Measurements from ENCODE around the gene RNF17.
"Not testable (repeated sequence)": the region's sequence is repeated elsewhere in the genome, so short reads cannot be mapped to it uniquely, and the experiment has no call there.

RNF17 gene, protein sequence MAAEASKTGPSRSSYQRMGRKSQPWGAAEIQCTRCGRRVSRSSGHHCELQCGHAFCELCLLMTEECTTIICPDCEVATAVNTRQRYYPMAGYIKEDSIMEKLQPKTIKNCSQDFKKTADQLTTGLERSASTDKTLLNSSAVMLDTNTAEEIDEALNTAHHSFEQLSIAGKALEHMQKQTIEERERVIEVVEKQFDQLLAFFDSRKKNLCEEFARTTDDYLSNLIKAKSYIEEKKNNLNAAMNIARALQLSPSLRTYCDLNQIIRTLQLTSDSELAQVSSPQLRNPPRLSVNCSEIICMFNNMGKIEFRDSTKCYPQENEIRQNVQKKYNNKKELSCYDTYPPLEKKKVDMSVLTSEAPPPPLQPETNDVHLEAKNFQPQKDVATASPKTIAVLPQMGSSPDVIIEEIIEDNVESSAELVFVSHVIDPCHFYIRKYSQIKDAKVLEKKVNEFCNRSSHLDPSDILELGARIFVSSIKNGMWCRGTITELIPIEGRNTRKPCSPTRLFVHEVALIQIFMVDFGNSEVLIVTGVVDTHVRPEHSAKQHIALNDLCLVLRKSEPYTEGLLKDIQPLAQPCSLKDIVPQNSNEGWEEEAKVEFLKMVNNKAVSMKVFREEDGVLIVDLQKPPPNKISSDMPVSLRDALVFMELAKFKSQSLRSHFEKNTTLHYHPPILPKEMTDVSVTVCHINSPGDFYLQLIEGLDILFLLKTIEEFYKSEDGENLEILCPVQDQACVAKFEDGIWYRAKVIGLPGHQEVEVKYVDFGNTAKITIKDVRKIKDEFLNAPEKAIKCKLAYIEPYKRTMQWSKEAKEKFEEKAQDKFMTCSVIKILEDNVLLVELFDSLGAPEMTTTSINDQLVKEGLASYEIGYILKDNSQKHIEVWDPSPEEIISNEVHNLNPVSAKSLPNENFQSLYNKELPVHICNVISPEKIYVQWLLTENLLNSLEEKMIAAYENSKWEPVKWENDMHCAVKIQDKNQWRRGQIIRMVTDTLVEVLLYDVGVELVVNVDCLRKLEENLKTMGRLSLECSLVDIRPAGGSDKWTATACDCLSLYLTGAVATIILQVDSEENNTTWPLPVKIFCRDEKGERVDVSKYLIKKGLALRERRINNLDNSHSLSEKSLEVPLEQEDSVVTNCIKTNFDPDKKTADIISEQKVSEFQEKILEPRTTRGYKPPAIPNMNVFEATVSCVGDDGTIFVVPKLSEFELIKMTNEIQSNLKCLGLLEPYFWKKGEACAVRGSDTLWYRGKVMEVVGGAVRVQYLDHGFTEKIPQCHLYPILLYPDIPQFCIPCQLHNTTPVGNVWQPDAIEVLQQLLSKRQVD (N-terminal part only)

DNA sequence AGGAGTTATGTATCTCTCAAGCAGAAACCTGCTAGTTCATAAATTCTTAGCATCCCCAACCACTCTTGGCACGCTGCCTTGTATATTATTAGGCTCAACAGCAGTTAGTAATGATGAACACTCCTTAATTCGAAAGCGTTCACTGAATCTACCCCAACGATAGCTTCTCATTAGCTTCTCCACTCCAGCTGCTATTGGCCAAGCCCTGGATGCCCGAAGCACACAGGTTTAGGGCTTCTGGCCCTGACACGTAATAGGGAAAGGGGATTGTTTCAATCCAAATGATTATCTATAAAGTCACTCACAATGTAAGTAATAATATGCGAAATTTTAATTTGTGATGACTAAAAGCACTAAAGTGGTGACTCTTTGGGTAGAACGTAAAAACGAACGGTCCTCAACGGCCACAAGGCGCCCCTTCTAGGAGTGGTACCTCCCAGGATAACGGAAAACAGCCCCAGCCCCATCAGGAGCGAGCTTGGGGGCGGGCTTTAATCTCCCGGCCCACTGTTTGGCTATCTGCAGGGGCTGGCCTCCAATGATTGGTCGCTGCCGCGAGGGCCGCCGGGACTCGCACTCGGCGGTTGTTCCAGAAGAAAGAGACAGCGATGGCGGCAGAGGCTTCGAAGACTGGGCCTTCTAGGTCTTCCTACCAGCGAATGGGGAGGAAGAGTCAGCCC, at the start of gene RNF17:
RNF17 (plus strand) TSS at position 574 of the 680 bp plus-strand sequence; CDS start at position 609, 35 bp downstream.
- DNase-seq (ENCODE audit: low spot score) = no peak

DNA sequence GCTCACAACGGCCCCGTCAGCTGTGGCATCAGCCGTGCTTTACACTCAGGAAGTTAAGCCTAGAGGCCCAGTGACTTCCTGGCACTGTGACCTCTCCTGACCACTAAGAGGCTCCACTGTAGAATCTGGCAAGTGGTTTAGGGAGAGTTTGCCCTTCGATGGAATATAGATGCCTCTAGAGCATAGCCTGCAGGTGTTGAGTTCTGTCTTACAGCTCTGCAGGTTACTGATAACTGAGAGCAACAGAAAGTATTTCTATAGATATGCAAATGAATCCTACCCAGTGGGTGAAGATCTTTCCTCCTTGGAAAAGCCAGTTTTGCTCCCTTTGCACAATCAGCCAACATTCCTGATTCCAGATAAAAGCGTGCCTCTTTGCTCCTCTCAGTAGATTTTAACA, 48.0 kb upstream of the RNF17 start:
- DNase-seq (ENCODE audit: low spot score) = no peak

DNA sequence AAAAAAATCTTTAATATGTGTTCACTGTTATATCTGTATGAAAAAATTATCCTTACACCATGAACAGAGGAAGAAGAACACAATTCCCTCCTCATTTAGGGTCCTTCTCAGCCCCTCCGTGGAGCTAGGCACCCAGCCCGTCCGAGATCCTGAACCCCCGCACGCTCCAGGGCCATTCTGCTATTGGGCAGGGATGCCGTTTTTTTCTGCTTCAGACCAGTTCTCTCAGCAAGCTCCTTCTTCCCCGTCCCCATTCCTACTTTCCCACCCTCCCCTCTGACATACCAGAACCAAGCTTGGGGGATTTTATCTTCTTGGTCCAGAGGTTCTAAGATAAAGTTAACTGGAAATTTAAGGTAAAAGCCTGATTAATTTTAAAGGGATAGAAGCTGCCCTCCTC, 47.5 kb upstream of the RNF17 start:
- DNase-seq (ENCODE audit: low spot score) = no peak

DNA sequence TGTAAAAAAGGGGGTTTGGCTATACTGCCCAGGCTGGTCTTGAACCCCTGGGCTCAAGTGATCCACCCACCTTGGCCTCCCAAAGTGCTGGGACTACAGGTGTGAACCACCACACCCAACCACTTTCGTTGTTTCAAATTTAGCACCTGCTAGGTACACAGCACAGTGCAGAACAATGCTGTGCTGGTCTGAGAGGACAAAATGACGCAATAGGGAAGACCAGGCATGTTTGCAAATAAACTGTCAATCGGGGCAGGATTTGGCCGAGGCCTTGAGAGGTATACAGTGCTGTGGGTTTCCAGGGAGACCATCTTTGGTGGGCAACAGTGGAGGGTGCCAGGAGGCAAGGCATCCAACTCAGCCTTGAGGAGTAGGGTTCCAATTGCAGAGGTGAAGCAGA, 46.8 kb upstream of the RNF17 start:
- no peak for DNase-seq (ENCODE audit: low spot score)

DNA sequence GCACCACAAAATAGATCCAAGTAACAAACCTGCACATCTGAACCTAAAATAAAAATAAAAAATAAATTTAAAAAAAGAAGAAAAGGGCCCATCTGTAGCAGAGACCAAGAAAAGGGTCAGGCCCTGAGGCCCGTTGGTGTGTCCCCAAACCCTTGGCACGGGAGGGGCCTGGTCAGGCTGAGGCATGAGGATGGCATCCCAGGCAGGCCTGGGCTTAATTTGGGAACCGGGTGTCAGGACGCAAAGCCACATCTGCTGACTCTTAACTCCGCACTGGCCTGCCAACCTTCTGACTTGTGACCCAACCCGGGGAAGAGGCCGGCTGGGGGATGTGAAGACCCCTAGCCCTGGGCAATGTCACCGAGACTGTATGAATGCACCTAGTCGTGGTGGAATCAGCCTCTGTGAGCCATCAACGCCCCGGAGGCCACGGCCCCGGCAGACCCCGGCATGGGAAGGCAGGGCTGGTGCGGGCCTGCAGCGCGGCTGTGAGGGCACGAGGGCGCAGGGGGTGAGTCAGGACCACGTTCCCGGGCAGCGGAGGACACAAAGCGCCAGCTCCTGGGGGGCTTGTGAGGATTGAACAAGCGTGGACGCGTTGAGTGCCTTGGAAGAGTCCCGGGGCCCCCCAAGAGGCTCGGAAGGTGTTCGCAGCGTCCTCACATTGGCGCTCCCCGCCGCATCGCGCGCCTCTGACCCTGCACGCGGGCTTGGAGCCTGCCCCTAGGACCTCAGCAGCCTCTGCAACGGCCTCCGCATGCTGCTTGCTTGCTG, 45.6 kb upstream of the RNF17 start:
- no peak for DNase-seq (ENCODE audit: low spot score)

DNA sequence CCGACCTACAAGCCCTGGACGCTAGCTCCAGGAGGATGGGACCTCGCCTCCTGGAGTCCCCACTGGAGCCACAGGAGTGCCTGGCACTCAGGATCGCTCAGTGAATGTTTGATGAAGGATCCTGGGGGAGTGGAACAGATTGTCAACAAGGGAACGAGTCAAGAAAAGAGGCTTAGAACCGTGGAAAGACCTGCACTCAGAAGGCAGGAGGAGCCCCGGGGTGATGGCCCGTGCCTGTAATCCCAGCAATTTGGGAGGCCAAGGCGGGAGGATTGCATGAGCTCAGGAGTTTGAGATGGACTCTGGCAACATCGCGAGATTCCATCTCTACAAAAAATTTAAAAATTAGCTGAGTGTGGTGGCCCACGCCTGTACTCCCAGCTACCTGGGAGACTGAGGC, 44.8 kb upstream of the RNF17 start:
- DNase-seq (ENCODE audit: low spot score) = no peak

DNA sequence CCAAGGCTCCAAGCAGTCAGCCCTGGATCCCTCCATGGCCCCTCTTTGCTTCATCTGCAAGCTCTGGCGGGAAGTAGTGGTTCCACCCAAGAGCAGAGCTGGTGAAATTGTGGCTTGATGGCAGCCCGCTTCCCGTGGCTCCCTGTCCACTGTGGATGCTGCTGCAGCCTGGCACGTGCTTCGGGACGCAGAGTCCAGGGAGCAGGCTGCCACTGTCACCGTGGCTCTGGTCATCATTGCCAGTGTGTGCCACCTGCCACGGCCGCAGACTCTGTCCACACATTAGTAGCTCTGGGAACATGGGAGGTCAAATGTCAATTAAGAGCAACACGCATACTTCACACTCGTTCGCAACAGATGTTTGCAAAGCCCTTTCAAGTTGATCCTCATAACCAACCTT, 40.8 kb upstream of the RNF17 start:
- DNase-seq (ENCODE audit: low spot score) = no peak

DNA sequence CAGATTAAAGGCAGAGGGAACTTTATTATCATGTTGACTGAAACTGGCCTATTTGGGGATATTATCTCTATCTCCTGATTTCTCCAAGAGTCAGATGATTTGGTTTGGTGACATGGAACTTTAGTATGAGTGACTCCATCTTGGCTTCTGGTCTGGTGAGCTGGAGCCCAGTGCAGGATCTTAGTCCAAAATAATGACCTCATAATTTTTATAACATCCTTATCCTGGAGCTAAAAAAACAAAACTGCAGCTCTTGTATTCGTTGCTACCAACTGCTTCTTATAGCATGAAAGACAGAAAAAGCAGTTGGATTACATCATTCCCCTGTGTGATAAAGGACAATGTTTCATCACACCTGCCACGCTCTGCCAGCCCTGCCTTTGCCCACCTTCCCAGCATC, 39.3 kb upstream of the RNF17 start:
- no peak for DNase-seq (ENCODE audit: low spot score)

DNA sequence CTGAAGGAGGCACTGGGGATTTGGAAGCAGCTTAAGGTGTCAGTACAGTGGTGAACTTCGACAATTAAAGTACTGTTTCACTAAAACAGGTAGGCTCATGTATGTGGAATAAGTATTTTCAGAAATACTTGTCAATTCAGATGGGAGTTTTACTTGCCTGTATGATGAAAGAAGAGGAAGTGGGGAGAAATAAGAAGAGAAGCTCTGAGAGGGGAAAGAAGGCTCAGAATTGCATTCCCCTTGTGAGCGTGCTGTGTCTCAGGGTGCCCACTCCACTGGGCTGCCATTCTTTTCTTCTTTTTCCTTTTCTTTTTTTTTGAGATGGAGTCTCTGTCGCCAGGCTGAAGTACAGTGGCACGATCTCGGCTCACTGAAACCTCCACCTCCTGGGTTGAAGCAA, 38.6 kb upstream of the RNF17 start:
- DNase-seq (ENCODE audit: low spot score) = no peak

DNA sequence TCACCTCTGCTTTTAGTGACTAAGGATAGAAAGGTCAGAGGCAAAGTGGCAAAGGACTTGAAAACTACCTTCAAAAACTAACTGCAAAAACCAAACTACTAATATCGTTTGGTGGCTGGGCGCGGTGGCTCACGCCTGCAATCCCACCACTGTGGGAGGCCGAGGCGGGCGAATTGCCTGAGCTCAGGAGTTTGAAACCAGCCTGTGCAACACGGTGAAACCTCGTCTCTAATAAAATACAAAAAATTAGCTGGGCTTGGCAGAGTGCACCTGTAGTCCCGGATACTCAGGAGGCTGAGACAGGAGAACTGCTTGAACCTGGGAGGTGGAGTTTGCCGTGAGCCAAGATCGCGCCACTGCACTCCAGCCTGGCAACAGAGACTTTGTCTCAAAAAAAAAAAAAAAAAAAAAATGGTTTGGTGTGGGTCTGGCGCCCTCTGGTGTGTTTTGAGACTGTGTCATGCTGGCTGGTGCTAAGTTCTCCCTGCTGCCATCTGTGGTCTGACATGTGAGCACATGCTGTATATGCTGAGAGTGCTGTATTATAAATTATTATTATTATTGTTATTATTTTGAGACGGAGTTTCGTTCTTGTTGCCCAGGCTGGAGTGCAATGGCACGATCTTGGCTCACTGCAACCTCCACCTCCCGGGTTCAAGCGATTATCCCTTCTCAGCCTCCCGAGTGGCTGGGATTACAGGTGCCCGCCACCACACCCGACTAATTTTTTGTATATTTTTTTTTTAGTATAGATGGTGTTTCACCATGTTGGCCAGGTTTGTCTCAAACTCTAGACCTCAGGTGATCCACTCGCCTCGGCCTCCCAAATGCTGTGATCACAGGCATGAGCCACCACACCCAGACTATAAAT, 36.0 kb upstream of the RNF17 start:
- peak; percentile 78 for DNase-seq (ENCODE audit: low spot score)

DNA sequence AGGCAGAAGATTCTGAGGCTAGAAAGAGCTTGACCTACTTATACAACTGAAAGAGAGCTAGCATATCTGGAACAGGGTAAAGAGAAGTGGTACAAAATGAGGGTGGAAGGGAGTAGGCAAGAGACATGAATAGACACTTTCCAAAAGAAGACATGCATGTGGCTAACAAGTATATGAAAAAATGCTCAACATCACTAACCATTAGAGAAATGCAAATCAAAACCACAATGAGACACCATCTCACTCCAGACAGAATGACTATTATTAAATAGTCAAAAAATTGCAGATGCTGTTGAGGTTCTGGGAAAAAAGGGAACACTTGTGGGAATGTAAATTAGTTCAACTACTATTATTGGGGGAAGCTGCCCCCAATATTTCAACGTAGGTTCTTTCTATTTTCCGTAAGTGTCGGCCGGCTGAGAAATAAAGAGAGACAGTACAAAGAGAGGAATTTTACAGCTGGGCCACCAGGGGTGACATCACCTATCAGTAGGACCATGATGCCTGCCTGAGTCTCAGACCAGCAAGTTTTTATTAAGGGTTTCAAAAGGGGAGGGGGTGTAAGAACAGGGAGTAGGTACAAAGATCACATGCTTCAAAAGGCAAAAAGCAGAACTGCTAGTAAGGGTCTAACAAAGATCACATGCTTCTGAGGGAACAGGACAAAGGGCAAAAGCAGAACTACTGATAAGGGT, 32.9 kb upstream of the RNF17 start:
- not testable (repeated sequence) for DNase-seq (ENCODE audit: low spot score)

DNA sequence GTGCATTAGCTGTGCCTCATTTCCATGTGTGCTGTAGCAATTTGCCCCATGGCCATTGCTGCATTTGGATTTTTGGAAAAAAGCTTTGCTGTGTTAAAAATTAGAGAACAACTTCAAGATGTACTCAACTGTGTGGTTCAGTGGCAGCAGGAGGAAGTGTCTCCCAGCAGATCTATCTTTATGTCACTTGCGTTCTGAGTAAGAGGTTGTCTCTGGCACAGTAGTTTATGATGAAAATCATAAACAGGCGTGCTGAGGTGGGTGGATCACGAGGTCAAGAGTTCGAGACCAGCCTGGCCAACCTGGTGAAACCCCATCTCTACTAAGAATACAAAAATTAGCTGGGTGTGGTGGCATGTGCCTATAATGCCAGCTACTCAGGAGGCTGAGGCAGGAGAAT, 29.0 kb upstream of the RNF17 start:
- DNase-seq (ENCODE audit: low spot score) = no peak

DNA sequence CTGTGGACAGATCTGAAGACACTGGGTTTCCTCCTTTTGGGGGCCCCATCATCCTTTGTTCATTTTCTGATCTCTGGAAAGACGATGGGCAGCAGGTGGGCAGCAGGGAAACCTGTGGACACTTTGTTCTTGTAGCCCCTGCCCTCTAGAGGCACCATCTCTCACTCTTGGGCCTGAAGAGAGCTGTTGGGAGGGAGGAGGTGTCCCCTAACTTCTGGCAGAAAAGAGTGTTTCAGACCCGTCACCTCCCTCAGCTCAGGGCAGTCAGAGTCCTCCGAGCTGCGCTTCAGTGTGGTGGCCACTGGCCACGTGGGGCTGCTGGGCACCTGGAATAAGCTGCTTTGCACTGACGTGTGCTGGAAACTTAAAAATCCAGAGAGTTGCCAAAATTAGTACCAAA, 26.9 kb upstream of the RNF17 start:
- no peak for DNase-seq (ENCODE audit: low spot score)

DNA sequence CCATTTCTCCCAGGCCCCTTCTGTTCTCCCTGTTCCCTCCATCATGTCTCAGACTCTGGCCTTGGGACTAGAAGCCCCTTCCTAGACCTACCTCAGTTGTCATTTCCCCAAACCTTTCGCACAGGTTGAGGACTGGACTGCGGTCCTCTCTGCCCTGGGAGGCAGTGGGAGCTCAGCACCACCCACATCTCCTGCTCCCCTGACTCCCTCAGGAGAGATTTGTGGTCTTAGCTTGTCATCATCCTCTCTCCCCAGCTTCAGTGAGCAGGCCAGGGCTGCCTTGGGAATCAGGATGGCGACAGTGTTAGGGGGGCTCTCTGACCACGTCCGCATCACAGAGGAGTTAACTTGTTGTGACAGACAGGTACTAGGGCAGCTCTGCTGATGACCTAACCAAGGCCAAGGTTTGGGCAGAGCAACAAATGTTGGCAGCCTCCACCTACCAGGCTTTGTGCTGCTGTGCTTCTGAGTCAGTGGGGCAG, 25.6 kb upstream of the RNF17 start:
- no peak for DNase-seq (ENCODE audit: low spot score)

DNA sequence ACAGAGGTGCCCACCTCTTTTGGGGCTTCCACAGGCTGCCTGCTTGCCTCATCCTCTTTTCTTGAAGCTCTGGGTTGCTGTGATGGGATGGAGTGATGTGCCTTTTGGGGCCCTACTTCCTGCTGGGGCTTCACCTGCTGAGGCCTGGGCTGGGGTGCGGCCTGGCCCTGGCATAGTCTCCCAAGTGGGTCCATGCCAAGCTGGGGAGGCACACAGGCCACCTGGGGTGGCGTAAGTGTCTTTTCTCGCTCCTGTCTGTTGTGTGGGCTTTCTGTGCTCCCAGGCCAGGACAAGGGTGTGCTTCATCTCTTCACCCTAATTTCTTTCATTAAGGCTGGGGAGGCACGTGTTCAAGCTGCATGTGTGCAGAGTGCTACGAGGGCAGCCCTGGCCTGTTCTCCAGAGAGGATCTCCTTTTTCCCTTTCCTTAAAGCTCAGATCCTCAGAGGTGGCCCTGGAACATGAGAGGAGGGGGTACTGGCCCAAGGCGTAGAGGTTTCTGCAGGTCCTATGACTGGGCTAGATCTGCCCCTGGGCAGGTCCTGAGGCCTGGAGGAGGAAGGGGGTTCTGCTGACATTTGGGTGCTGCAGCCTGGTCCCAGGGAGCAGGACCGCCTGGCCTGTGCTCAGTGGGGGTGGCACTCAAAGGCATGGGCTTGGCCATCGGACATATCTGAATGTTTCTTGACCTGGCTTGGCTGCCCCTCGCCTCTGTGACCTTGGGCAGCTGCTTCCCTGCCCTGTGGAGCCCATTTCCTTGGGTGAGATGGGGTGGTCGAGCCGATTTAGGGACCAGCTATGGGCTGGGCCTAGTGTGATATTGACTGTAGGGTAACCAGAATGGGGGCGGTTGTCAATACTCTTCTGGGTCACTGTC, 23.7 kb upstream of the RNF17 start:
- DNase-seq (ENCODE audit: low spot score) = no peak

DNA sequence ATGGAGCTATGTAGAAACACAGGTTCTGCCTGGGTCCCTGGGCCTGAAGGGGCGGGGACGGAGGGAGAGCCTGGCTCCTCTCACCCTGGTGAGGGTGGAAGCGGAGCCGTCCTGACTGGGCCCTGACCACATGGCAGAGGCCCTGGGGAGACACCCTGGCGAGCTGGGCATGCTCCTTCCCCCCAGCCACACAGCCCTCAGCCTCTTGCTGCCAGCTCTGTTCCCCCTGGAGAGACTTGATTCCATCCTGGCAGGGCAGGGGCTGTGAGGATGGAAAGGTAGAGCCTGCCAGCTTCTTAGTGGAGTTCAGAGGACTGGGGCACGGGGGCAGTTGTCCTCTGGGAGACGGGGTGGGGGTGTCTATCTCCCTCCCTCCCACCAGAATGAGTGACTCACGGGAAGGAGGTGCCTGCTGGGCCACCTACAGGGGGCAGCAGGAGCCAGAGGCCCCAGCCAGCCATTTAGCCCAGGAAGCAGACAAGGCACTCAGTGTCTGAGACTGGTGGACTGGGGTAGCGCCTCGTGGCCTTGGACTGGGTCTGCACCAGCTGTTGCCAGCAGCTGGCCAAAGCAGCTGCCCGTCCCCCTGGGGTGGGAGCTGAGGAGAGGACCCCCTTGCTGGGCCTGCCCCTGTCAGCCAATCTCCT, 22.8 kb upstream of the RNF17 start:
- no peak for DNase-seq (ENCODE audit: low spot score)

DNA sequence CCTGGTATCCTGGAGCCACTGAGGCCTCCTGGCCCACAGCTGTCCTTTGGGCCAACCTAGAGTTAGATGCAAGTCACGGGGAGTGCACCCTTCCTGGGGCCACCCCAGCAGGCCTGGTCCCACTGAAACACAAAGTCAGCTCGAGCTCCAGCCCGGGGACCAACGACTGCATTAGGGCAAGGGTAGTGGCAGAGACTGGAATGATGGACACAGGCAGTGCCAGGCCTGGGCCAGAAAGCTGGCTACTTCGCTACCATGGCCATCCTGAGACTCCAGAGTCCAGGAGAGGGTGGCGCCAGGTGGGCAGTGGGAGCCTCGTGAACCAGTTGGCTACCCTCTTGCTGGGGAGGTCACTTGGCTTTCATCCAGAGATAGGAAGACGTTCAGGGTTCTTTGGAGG, 22.2 kb upstream of the RNF17 start:
- DNase-seq (ENCODE audit: low spot score) = no peak

DNA sequence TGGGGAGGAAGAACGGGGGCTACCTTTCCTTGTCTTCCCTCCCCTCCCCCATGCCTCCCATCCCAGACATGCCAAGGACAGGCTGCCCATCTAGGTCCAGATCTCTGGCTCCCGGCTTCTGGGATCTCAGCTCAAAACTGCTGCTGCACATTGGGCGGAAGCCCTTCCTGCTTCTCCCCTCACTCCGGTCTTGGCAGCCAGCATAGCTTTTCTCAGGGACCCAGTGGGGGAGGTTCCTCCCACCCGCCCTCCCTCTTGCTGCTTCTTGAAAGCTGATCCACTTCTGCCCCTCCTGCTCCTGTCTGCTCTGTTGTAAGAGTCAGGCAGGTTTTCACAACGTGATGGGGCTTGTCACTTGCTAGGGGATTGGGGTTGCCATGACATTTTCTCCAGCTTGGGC, 21.7 kb upstream of the RNF17 start:
- no peak for DNase-seq (ENCODE audit: low spot score)

All from pons (tissue), 1 donor.